CD4-positive, alpha-beta T cell (primary cell): ENCODE measurements around the gene CBX4. TPM values are rescaled to one million over a fixed set of nuclear protein-coding genes. Genes with fewer than 3 reads are reported as not detected.
A peak's percentile ranks its signal among the peaks of the same experiment; 100 is the strongest.

Experiments
- ATAC-seq: fragments of 200-7000 bp; cut with Tn5 transposase; one replicate; pipeline ENCODE4 v1.10.0; 2022; ENCODE audit warnings: mild to moderate bottlenecking; ENCODE audit not compliant: poor library complexity
- CTCF ChIA-PET: fragments of 350-600 bp; sonication (Branson Sonifier 250); formaldehyde crosslinking; loops from one replicate; lab custom pipeline; 2021; ENCODE audit warnings: antibody characterized with exemption, inconsistent platforms; lab: Charles Lee
- POLR2A ChIA-PET: fragments of 350-600 bp; sonication (Branson Sonifier 250); formaldehyde crosslinking; loops from one replicate; lab custom pipeline; 2021; ENCODE audit warnings: antibody characterized with exemption, inconsistent platforms; lab: Charles Lee
- DNase-seq, 14 experiments: peaks; one replicate each; pipeline ENCODE4 v3.0.0-alpha.2; 2013 to 2020; ENCODE audit warnings: mixed read lengths in 2 of 14
- H3K27ac ChIP-seq, 2 donors: one replicate each; pipeline versions ENCODE4 v1.5.1 to v1.7.0; 2013; ENCODE audit warnings: low read length in 2 of 2, low read depth in 1 of 2, mild to moderate bottlenecking in 1 of 2
- H3K27me3 ChIP-seq, 2 experiments: 1 replicate in 1 of 2; 2 replicates in 1 of 2; pipeline versions ENCODE4 v1.6.1 to v1.7.0; 2013; ENCODE audit warnings: low read length in 2 of 2, control low read depth in 1 of 2, mild to moderate bottlenecking in 1 of 2, moderate library complexity in 1 of 2; ENCODE audit not compliant: insufficient read depth in 2 of 2, control insufficient read depth in 1 of 2
- H3K36me3 ChIP-seq: one replicate; pipeline ENCODE4 v1.6.1; 2013; ENCODE audit warnings: low read length, control low read depth; ENCODE audit not compliant: insufficient read depth
- H3K4me1 ChIP-seq: one replicate; pipeline ENCODE4 v1.6.1; 2013; ENCODE audit warnings: low read length, control low read depth; ENCODE audit not compliant: insufficient read depth
- H3K4me3 ChIP-seq: one replicate; pipeline ENCODE4 v1.5.1; 2013; ENCODE audit warnings: mild to moderate bottlenecking, low read length, moderate library complexity
- H3K9me3 ChIP-seq, 2 experiments: 1 replicate in 1 of 2; 2 replicates in 1 of 2; pipeline versions ENCODE4 v1.6.1 to v1.7.0; 2013; ENCODE audit warnings: low read length in 2 of 2, mild to moderate bottlenecking in 2 of 2, control low read depth in 1 of 2, moderate library complexity in 1 of 2; ENCODE audit not compliant: control insufficient read depth in 1 of 2, insufficient read depth in 1 of 2
- H3K27ac Mint-ChIP-seq: one replicate; pipeline ENCODE4 v1.8.0; 2020; ENCODE audit warnings: mixed read lengths
- H3K27me3 Mint-ChIP-seq: one replicate; pipeline ENCODE4 v1.8.0; 2021; ENCODE audit warnings: mixed read lengths
- H3K36me3 Mint-ChIP-seq: one replicate; pipeline ENCODE4 v1.8.0; 2021; ENCODE audit warnings: low read depth, mixed read lengths
- H3K4me1 Mint-ChIP-seq: one replicate; pipeline ENCODE4 v1.8.0; 2021; ENCODE audit warnings: low read depth, mixed read lengths
- H3K4me3 Mint-ChIP-seq: one replicate; pipeline ENCODE4 v1.8.0; 2020; ENCODE audit warnings: mild to moderate bottlenecking, mixed read lengths
- H3K9me3 Mint-ChIP-seq: one replicate; pipeline ENCODE4 v1.8.0; 2020; ENCODE audit warnings: mixed read lengths
- CTCF ChIP-seq: fragments of 200-600 bp; IDR thresholded peaks from one replicate; pipeline ENCODE4 v1.8.0; 2022; ENCODE audit warnings: antibody characterized with exemption, mild to moderate bottlenecking
- intact Hi-C, 2 experiments: fragments of 100-400 bp; cut with DNase I in 1 of 2; cut with micrococcal nuclease in 1 of 2; formaldehyde crosslinking; loops; one replicate each; pipeline versions ENCODE4 v1.15.1 to v1.9.0; 2023 to 2025; cut with DNase I, micrococcal nuclease
- total RNA-seq, 174 experiments: library from RNA in 2 of 174; stranded (reverse) in 2 of 174; gene quantifications; one replicate each; pipeline ENCODE4 v1.2.3 and lab custom pipeline; 2021 to 2026

The CBX4 gene
- total RNA-seq, 2 experiments from 2014 or later: 196 to 202 TPM

GRCh38 chr17:79844869-79845600 is 5.8 kb upstream of the CBX4 start:
- H3K27me3 ChIP-seq: peaks cover 40 to 43% of the 10 kb centered on the region in 2 experiments
- peaks cover 60% of the 10 kb centered on the region for H3K27me3 Mint-ChIP-seq
- peak; percentile 80 for TF ChIP-seq CTCF
- H3K9me3 ChIP-seq: peaks cover 0 to 24% of the 10 kb centered on the region in 2 experiments
- intact Hi-C loops: loop anchor here in 1 of 2 experiments (2.0 kb wide), 1 partner anchor 146 kb away; no protein-coding TSS in a partner anchor
- H3K4me3 ChIP-seq: no peak overlapping the region
- H3K27ac ChIP-seq: no peak overlapping the region
- H3K27ac Mint-ChIP-seq: no peak overlapping the region
- no peaks in the 10 kb centered on the region for H3K9me3 Mint-ChIP-seq
- ATAC-seq (peak; percentile 54), DNase-seq (peak in 9 of 14 experiments; percentile 34 to 77 (median 55))
- H3K4me1 ChIP-seq: peaks cover 54% of the 10 kb centered on the region
- H3K36me3 ChIP-seq: no peaks in the 10 kb centered on the region
- peaks cover 35% of the 10 kb centered on the region for H3K4me1 Mint-ChIP-seq
- H3K4me3 Mint-ChIP-seq: peak overlapping the region; percentile 7
- no peaks in the 10 kb centered on the region for H3K36me3 Mint-ChIP-seq
- ChIA-PET CTCF (interaction anchor here (0.5 to 1.5 kb wide), 12 partner anchors 9 to 109 kb away, joined by 3 to 7 read pairs (median 4); partner anchors contain the start of gene CBX8), POLR2A (interaction anchor here (1.7 kb wide), 1 partner anchor 68 kb away, joined by 4 read pairs; the partner anchor contains the start of gene CBX2)

- DNase-seq: peak in 2 of 14 experiments; percentile 41 to 51
- H3K36me3 ChIP-seq: no peaks in the 10 kb centered on the region
- H3K27ac ChIP-seq: no peak overlapping the region
- Mint-ChIP-seq H3K36me3 (no peaks in the 10 kb centered on the region), H3K9me3 (no peaks in the 10 kb centered on the region), H3K4me3 (peak overlapping the region; percentile 68), H3K4me1 (peaks cover 35% of the 10 kb centered on the region), H3K27ac (no peak overlapping the region), H3K27me3 (peaks cover 59% of the 10 kb centered on the region)
- H3K27me3 ChIP-seq: peaks cover 43 to 47% of the 10 kb centered on the region in 2 experiments
- TF ChIP-seq CTCF: no peak
- ATAC-seq: peak; percentile 1
- H3K9me3 ChIP-seq: peaks cover 0 to 27% of the 10 kb centered on the region in 2 experiments
- ChIA-PET CTCF (interaction anchor here (0.5 to 1.5 kb wide), 11 partner anchors 8 to 110 kb away, joined by 3 to 7 read pairs (median 4); partner anchors contain the start of gene CBX8), POLR2A (interaction anchor here (0.8 to 6.3 kb wide), 3 partner anchors 9 to 67 kb away, joined by 3 to 127 read pairs (median 4); partner anchors contain the start of genes CBX2 and CBX8)
- H3K4me1 ChIP-seq: peaks cover 60% of the 10 kb centered on the region
- intact Hi-C loops: loop anchor here in 1 of 2 experiments (2.0 kb wide), 1 partner anchor 147 kb away; no protein-coding TSS in a partner anchor
- H3K4me3 ChIP-seq: peak overlapping the region; percentile 45
Observed at GRCh38 chr17:79843816-79844800, 4.9 kb upstream of the CBX4 start.

- Histone ChIP-seq H3K36me3 (no peaks in the 10 kb centered on the region), H3K27me3 (peaks cover 43 to 47% of the 10 kb centered on the region in 2 experiments), H3K9me3 (peaks cover 0 to 27% of the 10 kb centered on the region in 2 experiments), H3K4me1 (peaks cover 60% of the 10 kb centered on the region), H3K27ac (no peak overlapping the region), H3K4me3 (peak overlapping the region; percentile 45)
- Mint-ChIP-seq H3K9me3 (no peaks in the 10 kb centered on the region), H3K27ac (no peak overlapping the region), H3K4me3 (peak overlapping the region; percentile 68), H3K36me3 (peaks cover 3% of the 10 kb centered on the region), H3K27me3 (peaks cover 57% of the 10 kb centered on the region), H3K4me1 (peaks cover 36% of the 10 kb centered on the region)
- ChIA-PET POLR2A (interaction anchor here (1.7 to 6.3 kb wide), 3 partner anchors 31 to 66 kb away, joined by 4 to 127 read pairs (median 82); partner anchors contain the start of genes CBX2 and CBX8), CTCF (interaction anchor here (1.2 kb wide), 1 partner anchor 33 kb away, joined by 3 read pairs; no protein-coding TSS in a partner anchor)
- intact Hi-C loops: no loop called here
- ATAC-seq (no peak), DNase-seq (peak in 4 of 14 experiments; percentile 25 to 61 (median 38))
- TF ChIP-seq CTCF: no peak
Observed at GRCh38 chr17:79843474-79843815, 4.2 kb upstream of the CBX4 start.
